ENCODE measurements around the gene DHODH.

GRCh38 chr16:72051818-72052217, 43.3 kb downstream of the DHODH start:
- TF ChIP-seq POLR2A (IDR thresholded peaks at IDR 0.05; ENCODE audit: low read length) = no peak
- no peak for TF ChIP-seq GATA1 (IDR thresholded peaks at IDR 0.05; ENCODE audit: low read depth, low read length)

All from erythroblast (primary cell).